ENCODE measurements around the gene LPCAT3. TPM values are rescaled to one million over a fixed set of nuclear protein-coding genes. Genes with fewer than 3 reads are reported as not detected.

Gene LPCAT3
- total and polyA plus RNA-seq, 2 of the 4 experiments (the other 2 are of a cell fraction): 7.0 to 18.6 TPM

- H3K4me2 ChIP-seq (ENCODE audit: low read depth, low read length): no peak overlapping the region
- H3K4me3 ChIP-seq (ENCODE audit: insufficient read depth, low read depth, low read length): no peak overlapping the region
- no peak overlapping the region for H2BK20ac ChIP-seq (ENCODE audit: low read depth, low read length)
- H3K79me1 ChIP-seq (ENCODE audit: low read depth in 1 of 2, low read length in 2 of 2): no peaks in the 10 kb centered on the region
- H2BK120ac ChIP-seq (ENCODE audit: low read depth, low read length): no peak overlapping the region
- no peaks in the 10 kb centered on the region for H3K36me3 ChIP-seq (ENCODE audit: control insufficient read depth, insufficient read depth, low read length)
- no peak overlapping the region for H2AFZ ChIP-seq (replicated peaks; ENCODE audit: low read length, poor library complexity)
- dilution Hi-C loops (cut with HindIII; ENCODE audit: low sequenced_read_pairs, unreplicated experiment) (no loop called here), in situ Hi-C loops (cut with MboI; ENCODE audit: low sequenced_read_pairs) (no loop called here), intact Hi-C loops (cut with micrococcal nuclease) (no loop called here)
- H3K27ac ChIP-seq (ENCODE audit: insufficient read depth, low read length): no peak overlapping the region
- DNase-seq: no peak
- H3K56ac ChIP-seq (ENCODE audit: extremely low read depth, insufficient read depth, low read length): no peak overlapping the region
- BruUV-seq (replicated peaks): no TSS peak
- no peak overlapping the region for H3K14ac ChIP-seq (replicated peaks; ENCODE audit: low read depth, low read length)
- TF ChIP-seq MAFK (IDR thresholded peaks at IDR 0.05; ENCODE audit: low read depth, low read length) (no peak), FOS (IDR thresholded peaks at IDR 0.05; ENCODE audit: low read depth, low read length) (no peak), RFX5 (IDR thresholded peaks at IDR 0.05; ENCODE audit: low read depth, low read length) (no peak), POLR2A (IDR thresholded peaks at IDR 0.05; ENCODE audit: low read depth, low read length) (no peak), ELK1 (IDR thresholded peaks at IDR 0.05; ENCODE audit: borderline replicate concordance, low read depth, low read length) (no peak), BHLHE40 (IDR thresholded peaks at IDR 0.05; ENCODE audit: low read depth, low read length) (no peak), USF2 (IDR thresholded peaks at IDR 0.05; ENCODE audit: low read depth, low read length) (no peak), CHD1 (IDR thresholded peaks at IDR 0.05; ENCODE audit: low read depth, low read length) (no peak), NFE2L2 (IDR thresholded peaks at IDR 0.05; ENCODE audit: low read depth, low read length) (no peak), RAD21 (IDR thresholded peaks at IDR 0.05; ENCODE audit: low read length) (no peak), MXI1 (IDR thresholded peaks at IDR 0.05; ENCODE audit: borderline replicate concordance, low read depth, low read length) (no peak), SMC3 (IDR thresholded peaks at IDR 0.05; ENCODE audit: low read depth, low read length) (no peak), RCOR1 (IDR thresholded peaks at IDR 0.05; ENCODE audit: insufficient replicate concordance, low read length) (no peak)
- TF ChIP-seq, protein P1, sequence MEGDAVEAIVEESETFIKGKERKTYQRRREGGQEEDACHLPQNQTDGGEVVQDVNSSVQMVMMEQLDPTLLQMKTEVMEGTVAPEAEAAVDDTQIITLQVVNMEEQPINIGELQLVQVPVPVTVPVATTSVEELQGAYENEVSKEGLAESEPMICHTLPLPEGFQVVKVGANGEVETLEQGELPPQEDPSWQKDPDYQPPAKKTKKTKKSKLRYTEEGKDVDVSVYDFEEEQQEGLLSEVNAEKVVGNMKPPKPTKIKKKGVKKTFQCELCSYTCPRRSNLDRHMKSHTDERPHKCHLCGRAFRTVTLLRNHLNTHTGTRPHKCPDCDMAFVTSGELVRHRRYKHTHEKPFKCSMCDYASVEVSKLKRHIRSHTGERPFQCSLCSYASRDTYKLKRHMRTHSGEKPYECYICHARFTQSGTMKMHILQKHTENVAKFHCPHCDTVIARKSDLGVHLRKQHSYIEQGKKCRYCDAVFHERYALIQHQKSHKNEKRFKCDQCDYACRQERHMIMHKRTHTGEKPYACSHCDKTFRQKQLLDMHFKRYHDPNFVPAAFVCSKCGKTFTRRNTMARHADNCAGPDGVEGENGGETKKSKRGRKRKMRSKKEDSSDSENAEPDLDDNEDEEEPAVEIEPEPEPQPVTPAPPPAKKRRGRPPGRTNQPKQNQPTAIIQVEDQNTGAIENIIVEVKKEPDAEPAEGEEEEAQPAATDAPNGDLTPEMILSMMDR (conservative IDR thresholded peaks at IDR 0.05; ENCODE audit: low read depth, low read length): no peak
- no peak overlapping the region for H3K18ac ChIP-seq (ENCODE audit: low read depth, low read length)
- H2AK5ac ChIP-seq (ENCODE audit: low read depth, low read length): no peak overlapping the region
- H3K4me1 ChIP-seq (ENCODE audit: control insufficient read depth, insufficient read depth, low read length): peaks cover 2% of the 10 kb centered on the region; the same call in 1 of the 2 replicates
- no peak overlapping the region for H4K91ac ChIP-seq (ENCODE audit: insufficient read depth, low read depth, low read length)
- ATAC-seq (ENCODE audit: low read depth): no peak
- no peak overlapping the region for H2BK15ac ChIP-seq (ENCODE audit: low read depth, low read length)
- ChIA-PET CTCF (no interaction called here), POLR2A (ENCODE audit: unreplicated experiment) (no interaction called here)
- H2AK9ac ChIP-seq (replicated peaks; ENCODE audit: low read depth, low read length, poor library complexity): no peak overlapping the region
- no peaks in the 10 kb centered on the region for H4K20me1 ChIP-seq (ENCODE audit: insufficient read depth, low read length)
- H3K4ac ChIP-seq (ENCODE audit: low read depth, low read length): no peak overlapping the region
- no peak overlapping the region for H4K5ac ChIP-seq (ENCODE audit: low read depth, low read length)
- H3K27me3 ChIP-seq (ENCODE audit: control insufficient read depth, insufficient read depth, low read length): peaks cover 20% of the 10 kb centered on the region
- H2BK5ac ChIP-seq (ENCODE audit: low read depth, low read length, poor library complexity, severe bottlenecking): no peak overlapping the region
- H4K8ac ChIP-seq (ENCODE audit: low read depth in 2 of 2, low read length in 2 of 2): no peak overlapping the region
- no peak overlapping the region for H3K9ac ChIP-seq (ENCODE audit: low read depth, low read length)
- WGBS, 2 experiments (ENCODE audit: extremely low coverage in 2 of 2, insufficient read length in 1 of 2): no CpG with 5 or more reads among the region's 2 CpGs
- H3K23ac ChIP-seq (ENCODE audit: low read depth, low read length): no peak overlapping the region
- no peaks in the 10 kb centered on the region; the same call in 1 of the 2 replicates for H3K9me1 ChIP-seq (ENCODE audit: insufficient read depth, low read length)
- H3K9me3 ChIP-seq (ENCODE audit: control insufficient read depth, insufficient read depth, low read length): peaks cover 2% of the 10 kb centered on the region; the same call in 1 of the 2 replicates
These were observed 17.2 kb upstream of the LPCAT3 start for GRCh38 chr12:7035463-7035862.

Measured in IMR-90 (cell line).